CD4-positive, alpha-beta T cell treated with Interleukin-1 beta for 1 hour (primary cell): ENCODE results near the gene APOL6.

ENCODE experiments used
- DNase-seq, 2 donors: peaks; one replicate each; pipeline ENCODE4 v3.0.0-alpha.2; 2020 to 2022

APOL6 gene

DNA sequence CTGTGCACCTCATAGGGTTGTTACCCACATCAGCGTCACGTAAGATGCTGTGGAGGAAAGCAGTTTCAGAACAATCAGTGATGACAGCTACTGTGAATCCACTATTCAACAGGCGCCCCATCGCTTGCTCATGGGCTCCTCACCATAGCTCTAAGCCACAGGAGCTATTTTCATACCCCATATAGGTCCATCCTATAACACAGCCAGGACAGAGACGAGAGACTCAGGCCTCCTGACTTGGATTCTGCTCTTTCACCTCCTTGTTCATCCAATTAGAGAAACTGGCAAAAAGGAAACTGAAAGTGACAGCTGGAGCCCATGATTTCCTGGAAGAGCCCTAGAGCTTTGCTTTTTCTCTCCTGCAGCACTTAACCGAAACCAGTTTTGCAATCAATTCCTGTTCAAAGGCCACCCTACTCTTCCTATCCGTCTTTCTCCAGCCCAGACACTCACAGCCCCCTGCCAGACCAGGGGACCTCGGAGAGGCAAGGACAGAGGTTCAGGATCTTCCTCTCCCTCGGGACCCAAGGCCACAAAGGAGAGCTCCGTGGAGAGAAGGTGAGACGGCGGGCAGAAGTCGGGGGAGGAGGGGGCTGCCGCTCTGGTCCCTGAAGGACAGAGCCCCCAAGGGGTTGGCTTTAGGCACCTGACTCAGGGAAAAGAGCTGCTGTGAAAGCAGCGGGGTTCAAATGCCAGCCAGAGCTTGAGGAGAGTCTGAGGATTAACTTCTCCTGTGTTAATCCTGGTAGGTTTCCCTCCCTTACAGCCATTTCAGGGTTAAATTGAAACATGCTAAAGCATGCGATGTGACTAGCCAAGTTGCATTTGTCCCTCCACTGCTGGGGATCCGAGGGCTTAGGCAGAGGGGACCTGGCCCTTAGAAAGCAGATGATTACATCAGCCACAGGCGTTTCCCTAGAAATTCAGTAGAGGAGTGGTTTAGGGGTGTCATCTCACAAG lies at the start of gene APOL6:
Gene APOL6 (plus strand): TSS at position 381 of the 960 bp plus-strand sequence. CDS start 7,980 bp downstream, outside the sequence.
- peak; percentile 53 to 79 for DNase-seq

- DNase-seq = no peak
Observed at GRCh38 chr22:35599364-35599763, 48.9 kb upstream of the APOL6 start.

DNA sequence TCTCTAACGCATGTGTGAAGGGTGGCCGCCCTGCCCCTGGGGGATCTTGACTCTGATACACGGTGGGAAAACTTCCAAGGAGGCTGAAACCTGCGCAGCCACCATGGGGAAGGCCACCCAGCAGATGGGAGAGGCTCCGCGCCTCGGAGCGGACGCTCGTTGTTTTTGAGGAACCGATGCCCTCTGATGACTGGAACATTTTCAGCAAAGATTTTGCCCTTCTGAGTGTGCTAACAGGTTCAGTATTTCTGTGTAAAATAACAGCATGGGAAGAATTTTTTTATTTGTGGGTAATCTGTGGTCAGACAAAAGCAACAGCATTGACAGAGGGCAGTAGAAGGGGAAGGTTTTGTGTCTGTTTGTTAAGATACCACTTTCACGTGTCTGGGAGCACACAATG lies 47.8 kb upstream of the APOL6 start:
- DNase-seq = peak in 1 of 2 donors; percentile 7

- no peak for DNase-seq
Observed at GRCh38 chr22:35601013-35601580, 47.1 kb upstream of the APOL6 start.

DNA sequence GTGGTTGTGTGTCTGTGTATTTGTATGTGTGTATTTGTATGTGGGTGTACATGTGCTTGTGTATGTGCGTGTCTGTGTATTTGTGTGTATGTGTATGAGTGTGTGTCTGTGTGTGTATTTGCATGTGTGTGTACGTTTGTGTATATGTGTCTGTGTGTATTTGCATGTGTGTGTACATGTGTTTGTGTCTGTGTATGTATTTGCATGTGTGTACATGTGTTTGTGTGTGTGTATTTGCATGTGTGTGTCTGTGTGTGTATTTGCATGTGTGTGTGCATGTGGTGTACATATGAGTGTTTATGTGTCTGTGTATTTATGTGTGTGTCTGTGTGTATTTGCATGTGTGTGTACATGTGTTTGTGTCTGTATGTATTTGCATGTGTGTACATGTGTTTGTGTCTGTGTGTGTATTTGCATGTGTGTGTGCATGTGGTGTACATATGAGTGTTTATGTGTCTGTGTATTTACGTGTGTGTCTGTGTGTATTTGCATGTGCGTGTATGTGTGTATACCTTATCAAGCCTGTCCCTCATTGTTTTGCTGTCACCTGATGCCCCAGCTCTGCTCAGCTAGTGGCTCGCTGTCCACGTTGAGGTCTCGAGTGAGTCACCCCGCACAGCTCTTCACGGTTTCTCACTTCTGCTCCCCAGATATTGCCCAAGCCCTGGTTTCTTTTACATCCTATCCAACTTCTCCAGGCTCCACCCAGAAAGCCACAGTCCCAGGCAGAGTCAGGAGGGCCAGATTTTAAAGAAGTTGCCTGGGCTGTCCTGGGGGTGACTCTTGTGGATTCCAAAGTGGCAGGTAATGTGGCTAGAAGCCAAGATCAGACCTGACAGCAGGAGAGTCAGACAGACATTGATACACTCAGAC lies 46.3 kb upstream of the APOL6 start:
- peak; percentile 10 to 72 for DNase-seq

GRCh38 chr22:35604621-35605368 lies 43.5 kb upstream of the APOL6 start:
- DNase-seq = no peak

DNA sequence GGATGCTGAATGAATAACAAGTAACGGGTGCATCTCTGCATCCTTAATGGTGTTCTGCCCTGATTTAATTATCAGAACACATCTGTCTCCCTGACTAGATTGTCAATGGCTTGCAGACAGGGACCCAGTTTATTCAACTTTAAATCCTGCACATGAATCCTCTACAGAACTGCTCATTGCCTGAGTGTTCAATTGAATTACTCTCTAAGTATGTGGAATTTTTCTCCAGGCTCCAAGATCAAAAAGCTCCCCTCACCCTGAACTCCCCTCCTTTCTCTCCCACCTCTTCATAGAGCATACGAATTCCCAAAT lies 42.9 kb upstream of the APOL6 start:
- DNase-seq = no peak

GRCh38 chr22:35605851-35606481 lies 42.3 kb upstream of the APOL6 start:
- no peak for DNase-seq

GRCh38 chr22:35606916-35607315 lies 41.3 kb upstream of the APOL6 start:
- DNase-seq = no peak

DNA sequence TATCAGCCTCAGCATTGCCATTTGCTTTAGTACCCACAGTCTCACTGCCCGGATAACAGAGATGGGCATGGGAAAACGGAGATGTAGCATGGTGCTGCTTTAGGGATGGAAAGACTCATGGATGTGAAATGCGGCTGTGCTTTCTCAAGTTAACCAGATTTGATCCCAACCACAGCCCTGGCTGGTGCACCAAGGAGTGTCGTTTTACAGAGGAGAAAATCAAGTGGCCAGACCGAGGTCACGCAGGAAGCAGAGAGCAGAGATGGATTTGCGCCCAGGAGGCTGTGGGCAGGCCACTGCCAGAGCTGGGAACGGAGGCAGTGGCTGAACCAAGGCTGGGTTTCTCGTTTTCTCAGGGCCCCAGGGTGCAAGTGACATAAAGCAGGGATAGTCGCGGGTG lies 40.2 kb upstream of the APOL6 start:
- DNase-seq = no peak

DNA sequence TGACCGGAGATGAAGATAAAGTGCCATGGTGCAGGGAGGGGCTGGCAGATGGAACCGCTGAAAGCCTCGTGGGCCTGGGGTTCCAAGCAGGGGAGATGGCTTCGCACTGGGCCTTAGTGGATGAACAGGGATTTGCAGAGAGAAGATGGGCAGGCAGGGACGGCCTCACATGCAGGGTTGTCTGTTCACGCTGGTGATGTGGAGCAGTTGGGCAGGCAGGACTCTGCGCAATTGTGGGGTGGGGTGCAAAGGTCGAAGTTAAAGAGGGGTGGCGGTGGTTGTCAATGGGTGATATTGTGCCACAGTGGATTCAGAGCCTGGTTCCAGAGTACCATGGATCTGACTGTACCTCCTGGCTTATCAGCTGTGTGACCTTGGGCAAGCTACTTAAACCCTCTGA lies 39.0 kb upstream of the APOL6 start:
- no peak for DNase-seq

DNA sequence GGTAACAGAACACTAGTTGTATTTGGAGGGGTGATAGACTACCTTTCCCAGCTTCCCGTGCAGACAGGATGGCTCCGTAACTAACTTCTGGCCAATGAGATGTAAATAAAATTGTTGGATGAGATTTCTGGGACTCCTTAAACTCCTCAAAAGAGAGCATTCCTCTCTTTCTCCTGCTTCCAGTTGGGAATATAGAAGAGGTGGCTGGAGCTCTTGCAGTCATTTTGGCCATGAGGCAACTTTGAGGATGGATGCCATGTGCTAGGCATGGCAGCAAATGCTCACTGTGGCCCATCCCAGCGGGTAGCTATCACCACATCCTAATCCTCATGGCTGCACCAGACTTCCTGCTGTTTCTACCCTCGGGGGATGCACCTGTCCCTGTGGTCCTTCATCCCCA lies 38.5 kb upstream of the APOL6 start:
- DNase-seq = no peak

DNA sequence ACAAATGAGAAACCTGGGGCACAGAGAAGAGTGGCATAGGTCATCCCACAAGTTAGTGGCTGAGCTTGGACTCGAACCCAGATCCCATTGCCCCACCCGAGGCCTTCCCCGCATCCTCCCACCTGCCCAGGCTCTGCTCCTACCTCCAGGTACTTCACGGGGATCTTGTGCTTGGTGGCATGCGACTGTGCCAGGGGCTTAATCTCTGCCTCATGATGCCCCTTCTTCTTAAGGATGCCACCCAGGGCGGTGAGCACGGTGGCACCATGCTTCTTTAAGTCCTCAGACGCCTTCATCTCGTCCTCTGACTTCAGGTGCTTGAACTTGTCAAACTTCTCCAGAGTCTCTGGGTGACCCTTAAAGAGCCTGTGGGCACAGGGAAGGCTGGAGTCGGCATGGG lies 37.5 kb upstream of the APOL6 start:
- no peak for DNase-seq

GRCh38 chr22:35611200-35611890 lies 36.9 kb upstream of the APOL6 start:
- DNase-seq = no peak

GRCh38 chr22:35611891-35612576 lies 36.2 kb upstream of the APOL6 start:
- DNase-seq = no peak

- no peak for DNase-seq
Observed at GRCh38 chr22:35612903-35613302, 35.3 kb upstream of the APOL6 start.

GRCh38 chr22:35614404-35614803 lies 33.8 kb upstream of the APOL6 start:
- no peak for DNase-seq

- no peak for DNase-seq
Observed at GRCh38 chr22:35615156-35615555, 33.1 kb upstream of the APOL6 start.

- no peak for DNase-seq
Observed at GRCh38 chr22:35616043-35616442, 32.2 kb upstream of the APOL6 start.

- DNase-seq = no peak
Observed at GRCh38 chr22:35617137-35617755, 31.0 kb upstream of the APOL6 start, which contains the start of gene MB. Gene MB (minus strand): TSS chr22:35617329. CDS start chr22:35617257, 72 bp downstream.
